Nucleus accumbens (tissue), 56 donors: ENCODE data around the gene PDE4B.
"Not testable (repeated sequence)": the region's sequence is repeated elsewhere in the genome, so short reads cannot be mapped to it uniquely, and the experiment has no call there.

Experiments used
- DNase-seq, 56 donors: peaks; one replicate each; lab custom pipeline; 2025; lab: John Stamatoyannopoulos, UW

Gene PDE4B

DNA sequence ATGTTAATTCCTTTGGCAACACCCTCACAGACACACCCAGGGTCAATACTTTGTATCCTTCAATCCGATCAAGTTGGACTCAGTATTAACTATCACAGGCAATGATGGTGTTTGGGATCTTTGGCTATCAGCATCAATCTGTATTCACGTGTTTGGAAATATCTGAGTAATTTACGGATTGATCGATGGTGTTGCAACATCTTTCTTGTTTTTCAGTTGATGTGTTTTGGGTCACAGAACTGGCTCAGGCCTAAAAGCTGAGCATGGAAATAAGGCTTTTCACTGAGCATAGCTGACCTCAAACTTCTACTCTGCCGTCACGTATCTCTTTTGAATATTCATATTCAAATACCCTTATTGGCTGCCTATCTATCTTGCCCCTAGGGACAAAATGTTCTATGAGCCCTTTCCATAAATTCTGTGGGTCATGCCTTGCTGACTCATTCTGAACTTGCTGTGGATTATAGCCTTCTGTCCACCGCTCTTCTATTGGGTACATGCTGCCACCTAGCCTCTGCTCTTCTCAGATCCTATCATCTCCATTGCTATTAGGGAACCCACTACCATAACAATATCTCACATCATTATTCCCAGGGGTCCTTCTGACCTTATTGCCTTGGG, 156.0 kb downstream of the PDE4B start:
- DNase-seq: peak in 12 of 56 donors; percentile 11 to 54 (median 21)

DNA sequence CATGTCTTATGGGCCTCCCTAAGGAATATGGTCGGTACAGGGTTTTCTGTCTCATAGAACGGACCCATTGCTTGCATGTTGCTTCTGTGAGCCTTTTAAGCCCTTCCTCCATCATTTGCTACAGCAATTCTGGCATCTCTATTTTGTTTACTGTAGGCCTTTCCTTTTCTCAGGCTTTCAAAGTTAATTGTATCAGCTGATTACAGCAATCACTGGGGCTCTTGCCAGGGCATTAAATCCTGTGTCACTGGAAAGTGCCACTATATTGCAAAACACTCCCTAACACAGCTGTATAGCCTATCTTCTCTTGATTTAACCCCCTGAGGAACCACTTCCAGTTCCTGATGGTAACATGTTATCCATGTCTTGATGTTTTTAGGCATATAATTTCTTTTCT, 156.5 kb downstream of the PDE4B start:
- no peak for DNase-seq

- DNase-seq: no peak
Observed at GRCh38 chr1:65949933-65950332, 157.2 kb downstream of the PDE4B start.

DNA sequence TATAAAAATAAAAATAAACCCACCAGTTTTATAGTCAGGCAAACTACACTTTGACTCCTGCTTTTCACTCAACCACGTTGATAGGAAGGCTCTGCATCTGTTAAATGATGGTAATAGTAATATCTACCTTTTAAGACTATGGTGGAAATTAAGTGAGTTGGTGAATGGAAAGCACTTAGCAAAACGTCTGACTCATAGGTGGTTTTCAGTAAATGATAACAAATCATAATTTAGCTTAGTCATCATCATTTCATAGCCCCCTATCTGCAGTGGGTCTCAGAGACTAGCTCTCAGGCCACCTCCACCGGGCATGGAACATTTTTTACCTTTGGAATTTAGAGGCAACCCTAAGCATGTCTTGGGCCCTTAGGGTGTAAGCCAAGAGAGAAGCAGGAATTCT, 160.0 kb downstream of the PDE4B start:
- DNase-seq: no peak

GRCh38 chr1:65953170-65953569, 160.5 kb downstream of the PDE4B start:
- no peak for DNase-seq

DNA sequence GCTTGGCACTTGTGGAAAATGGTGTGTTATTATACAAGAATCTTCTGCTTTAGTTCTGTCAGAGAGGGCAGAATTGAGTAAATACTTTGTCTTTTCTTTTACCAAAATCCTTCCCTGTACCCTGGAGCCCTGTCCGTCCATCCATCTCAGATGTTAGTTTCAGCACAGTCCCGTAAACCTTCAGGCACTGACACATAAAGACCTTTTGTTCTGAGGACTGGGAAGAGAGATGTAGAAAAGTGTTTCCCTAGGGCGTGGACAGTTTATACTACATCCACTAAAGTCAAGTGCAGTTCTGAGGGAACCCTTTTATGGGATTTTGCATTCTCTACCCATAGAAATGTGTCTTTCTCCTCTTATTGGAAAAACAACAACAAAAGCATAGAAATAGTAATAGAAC, 162.4 kb downstream of the PDE4B start:
- no peak for DNase-seq

- DNase-seq: no peak
Observed at GRCh38 chr1:65955503-65955902, 162.8 kb downstream of the PDE4B start.

DNA sequence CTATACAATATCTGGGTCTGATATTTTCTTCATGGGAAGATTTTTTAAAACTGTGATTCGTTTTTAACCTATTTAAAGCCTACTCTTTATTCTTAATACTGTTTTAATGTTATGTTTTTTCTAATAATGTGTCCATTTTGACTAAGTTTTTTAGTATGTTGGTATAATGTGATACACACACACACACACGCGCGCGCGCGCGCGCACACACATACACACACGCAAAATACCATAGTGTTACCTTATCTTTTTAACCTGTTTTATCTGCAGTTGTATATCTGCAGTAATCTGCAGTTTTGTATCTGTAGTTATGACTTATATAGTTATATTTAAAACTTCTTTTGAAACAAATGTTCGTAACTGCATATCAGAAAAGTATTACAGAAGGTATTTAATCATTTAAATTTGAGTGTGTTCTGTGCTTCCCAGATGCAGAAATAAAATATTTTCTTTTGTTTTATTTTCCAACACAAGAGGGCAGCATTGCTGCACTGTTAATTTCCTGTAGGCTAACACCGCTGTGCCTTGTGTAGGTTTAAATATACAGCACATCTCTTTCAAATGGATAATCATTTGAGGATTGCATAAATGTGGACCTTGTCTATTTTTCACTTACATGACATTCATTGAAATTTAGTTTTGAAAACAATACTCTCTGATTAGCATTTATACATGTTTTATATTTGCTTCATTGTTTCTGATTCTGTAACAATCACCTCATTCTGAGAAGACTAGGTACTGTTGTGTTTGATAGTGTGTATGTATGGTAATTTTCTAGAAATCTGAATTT, 166.1 kb downstream of the PDE4B start:
- peak in 4 of 56 donors; percentile 8 to 20 (median 18) for DNase-seq

- no peak for DNase-seq
Observed at GRCh38 chr1:65959896-65960567, 167.3 kb downstream of the PDE4B start.

DNA sequence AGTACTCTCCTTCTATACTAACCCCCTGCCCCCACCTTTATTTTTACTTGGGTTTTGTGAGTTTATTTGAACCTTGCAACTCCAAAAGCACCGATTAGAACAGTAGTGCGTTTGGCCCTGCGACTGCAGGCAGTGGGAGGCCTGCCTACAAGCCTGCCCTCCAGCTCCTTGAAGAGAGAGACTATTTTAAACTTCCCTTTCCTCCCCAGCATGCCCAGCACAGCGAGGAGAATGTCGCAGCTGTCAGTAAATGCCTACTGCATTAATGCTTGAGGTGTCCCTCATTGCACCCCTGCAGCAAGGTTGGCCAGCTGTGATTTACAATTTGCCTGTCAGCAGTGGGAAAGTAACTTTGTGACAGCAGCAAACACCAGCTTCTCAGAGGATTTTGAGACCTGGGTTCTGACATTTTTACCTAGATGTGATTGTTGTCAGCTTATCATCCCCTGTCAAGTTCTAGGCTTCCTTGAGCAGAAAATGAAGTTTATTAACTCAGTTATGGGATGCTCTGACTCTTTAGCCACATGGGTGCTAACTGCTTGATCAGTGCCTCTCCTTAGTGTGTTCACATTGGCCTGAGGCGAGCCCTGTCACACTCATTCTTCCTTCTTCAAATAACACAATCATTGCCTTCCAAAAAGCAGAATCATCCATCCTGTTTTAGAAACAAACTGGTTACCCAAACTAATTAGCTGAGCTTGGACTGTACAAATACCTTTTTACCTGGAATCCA, 170.6 kb downstream of the PDE4B start:
- DNase-seq: peak in 19 of 56 donors; percentile 2 to 68 (median 32)

DNA sequence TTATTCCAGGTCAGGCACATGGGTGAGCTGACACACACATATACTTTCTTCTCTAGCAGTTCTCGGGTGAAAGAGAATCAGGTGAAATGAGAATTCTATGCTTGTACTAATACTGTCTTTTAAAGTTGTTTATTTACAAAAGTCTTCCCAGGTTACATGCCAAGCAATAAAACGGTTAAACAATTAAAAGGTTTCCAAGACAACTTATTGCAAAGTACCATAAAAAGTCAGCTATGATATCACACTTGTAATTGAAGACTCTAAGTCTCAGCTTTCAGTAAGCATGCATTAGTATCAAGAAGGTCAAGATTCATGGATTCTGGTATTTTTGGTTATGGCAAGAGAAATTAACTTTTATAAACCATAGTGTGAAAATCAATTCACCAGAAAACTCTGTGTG, 171.4 kb downstream of the PDE4B start:
- DNase-seq: no peak

DNA sequence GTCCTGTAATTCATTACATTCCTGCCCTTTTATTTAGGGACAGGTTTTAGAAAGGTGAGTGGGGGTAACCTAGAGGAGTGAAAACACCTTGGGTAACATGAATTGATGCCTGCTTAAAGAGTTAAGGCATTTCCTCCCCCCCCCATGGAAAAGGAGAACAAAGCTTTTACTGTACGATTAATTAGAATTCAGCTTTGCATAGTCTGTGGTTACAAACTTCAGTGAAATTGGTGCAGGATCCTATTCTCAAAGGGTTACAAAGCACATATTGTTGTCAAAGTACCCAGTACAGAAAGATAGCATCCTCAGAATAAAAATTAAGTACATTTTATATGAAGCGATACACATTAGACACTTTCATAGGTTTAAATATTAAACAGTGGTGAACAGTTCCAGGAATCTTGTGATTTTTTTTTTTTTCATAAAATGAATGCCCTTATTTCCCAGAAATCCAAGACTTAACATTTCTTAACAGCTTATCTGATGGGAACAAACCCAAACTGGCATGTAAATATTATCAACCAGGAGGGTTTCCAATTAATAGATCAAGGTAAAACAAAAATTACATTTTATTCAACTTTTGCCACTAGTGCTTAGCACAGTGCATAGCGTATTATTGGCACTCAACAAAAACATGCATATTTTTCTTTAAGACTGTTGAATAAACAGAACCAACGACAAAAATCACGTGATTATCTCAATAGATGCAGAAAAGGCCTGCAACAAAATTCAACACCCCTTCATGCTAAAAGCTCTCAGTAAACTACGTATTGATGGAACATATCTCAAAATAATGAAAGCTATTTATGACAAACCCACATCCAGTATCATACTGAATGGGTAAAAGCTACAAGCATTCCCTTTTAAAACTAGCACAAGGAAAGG, 172.7 kb downstream of the PDE4B start:
- DNase-seq: no peak

- not testable (repeated sequence) for DNase-seq
Observed at GRCh38 chr1:65967492-65967891, 174.8 kb downstream of the PDE4B start.

DNA sequence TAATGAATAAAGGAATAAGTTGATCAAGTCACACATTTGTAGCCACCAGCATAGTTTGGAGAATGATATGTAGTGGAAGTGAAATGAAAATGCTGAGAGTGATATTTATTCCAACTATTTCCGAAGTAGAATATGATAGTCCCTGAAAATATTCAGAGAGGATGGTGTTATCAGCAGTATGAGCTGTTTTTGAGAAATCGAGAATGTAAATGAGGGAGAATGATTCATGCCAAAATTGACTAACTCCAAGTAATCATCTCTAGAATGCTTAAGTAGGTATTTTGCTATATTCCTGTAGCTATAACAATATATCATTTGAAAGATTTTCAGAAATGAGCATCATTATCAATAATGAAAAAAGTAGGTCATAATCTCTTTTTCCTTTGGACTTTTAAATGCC, 178.9 kb downstream of the PDE4B start:
- no peak for DNase-seq

GRCh38 chr1:65975708-65976107, 183.0 kb downstream of the PDE4B start:
- no peak for DNase-seq

- peak in 48 of 56 donors; percentile 26 to 88 (median 68) for DNase-seq
Observed at GRCh38 chr1:65979136-65980044, 186.7 kb downstream of the PDE4B start.

DNA sequence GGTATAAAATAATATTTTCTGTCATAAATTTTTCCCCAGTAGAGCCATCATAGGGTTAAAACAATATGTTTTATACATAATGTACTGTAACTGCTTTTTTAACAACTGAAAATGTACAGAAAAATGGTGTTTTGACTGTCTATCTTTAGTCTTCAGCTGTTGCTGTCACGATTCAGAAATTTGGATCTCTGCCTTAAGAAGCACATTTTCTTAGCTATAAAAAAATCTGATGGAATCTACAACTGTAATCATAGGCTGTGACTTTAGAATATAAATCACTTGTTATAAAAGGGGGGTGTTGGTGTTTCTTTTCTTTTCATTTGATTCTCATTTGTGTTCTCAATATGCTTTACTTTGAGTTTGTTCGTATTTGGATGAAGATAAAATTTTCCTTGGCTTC, 187.5 kb downstream of the PDE4B start:
- DNase-seq: no peak

GRCh38 chr1:65983500-65983899, 190.8 kb downstream of the PDE4B start:
- DNase-seq: no peak
